Activated CD4-positive, alpha-beta T cell treated with anti-CD3 and anti-CD28 coated beads, Interleukin-2, amount 10 ng/mL, durations not matched to agents 7 days and 5 days (primary cell): ENCODE results near the gene NDC1. TPM values are rescaled to one million over a fixed set of nuclear protein-coding genes. Genes with fewer than 3 reads are reported as not detected.
A peak's percentile ranks its signal among the peaks of the same experiment; 100 is the strongest.

Experiments
- CTCF ChIA-PET: fragments of 350-600 bp; sonication (Branson Sonifier 250); formaldehyde crosslinking; loops from one replicate; lab custom pipeline; 2021; ENCODE audit warnings: antibody characterized with exemption; lab: Charles Lee
- POLR2A ChIA-PET: fragments of 350-600 bp; sonication (Branson Sonifier 250); formaldehyde crosslinking; loops from one replicate; lab custom pipeline; 2021; ENCODE audit warnings: antibody characterized with exemption; lab: Charles Lee
- DNase-seq: peaks from one replicate; pipeline ENCODE4 v3.0.0-alpha.2; 2020
- H3K27ac Mint-ChIP-seq: one replicate; pipeline ENCODE4 v1.8.0; 2021; ENCODE audit warnings: mild to moderate bottlenecking, moderate library complexity, mixed read lengths
- H3K27me3 Mint-ChIP-seq: one replicate; pipeline ENCODE4 v1.8.0; 2021; ENCODE audit warnings: mixed read lengths
- H3K36me3 Mint-ChIP-seq: one replicate; pipeline ENCODE4 v1.8.0; 2021; ENCODE audit warnings: low read depth, mixed read lengths
- H3K4me1 Mint-ChIP-seq: one replicate; pipeline ENCODE4 v1.8.0; 2021; ENCODE audit warnings: mixed read lengths
- H3K4me3 Mint-ChIP-seq: one replicate; pipeline ENCODE4 v1.8.0; 2021; ENCODE audit warnings: mild to moderate bottlenecking, moderate library complexity, mixed read lengths
- H3K9me3 Mint-ChIP-seq: one replicate; pipeline ENCODE4 v1.8.0; 2021; ENCODE audit warnings: mixed read lengths
- total RNA-seq, 2 experiments: library from RNA; stranded (reverse); gene quantifications; one replicate each; pipeline ENCODE4 v1.2.3, GENCODE V29; 2021

The NDC1 gene
- total RNA-seq, 2 experiments from 2014 or later, result 25.4 to 26.6 TPM

- Mint-ChIP-seq H3K36me3 (no peaks in the 10 kb centered on the region), H3K4me1 (no peaks in the 10 kb centered on the region), H3K27ac (no peak overlapping the region), H3K9me3 (no peaks in the 10 kb centered on the region), H3K4me3 (no peak overlapping the region), H3K27me3 (no peaks in the 10 kb centered on the region)
- ChIA-PET CTCF (interaction anchor here (0.8 to 1.0 kb wide), 4 partner anchors 10 to 270 kb away, joined by 3 to 8 read pairs (median 4); no protein-coding TSS in a partner anchor), POLR2A (no interaction called here)
- peak; percentile 49 for DNase-seq
Measured at GRCh38 chr1:53754484-53755312, 83.4 kb downstream of the NDC1 start.

DNA sequence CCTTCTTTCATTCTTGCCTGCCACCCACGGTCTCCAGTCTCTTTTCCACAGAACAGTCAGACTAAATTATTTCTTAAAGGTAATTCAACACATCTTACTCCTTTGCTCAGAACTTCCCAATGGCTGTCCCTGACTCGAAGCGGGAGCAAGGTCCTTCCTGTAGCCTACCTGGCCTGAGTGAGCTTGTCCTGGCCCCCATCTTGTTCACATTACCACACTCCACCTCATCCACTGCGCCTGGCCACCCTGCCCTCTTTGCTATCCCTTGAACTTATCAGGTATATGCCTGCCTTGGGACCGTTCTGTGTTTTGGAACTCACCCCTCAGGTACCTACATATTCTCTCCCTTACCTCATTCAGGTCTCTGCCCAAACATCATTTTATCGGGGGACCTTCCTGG, 85.8 kb downstream of the NDC1 start:
- Mint-ChIP-seq H3K4me3 (no peak overlapping the region), H3K4me1 (no peaks in the 10 kb centered on the region), H3K9me3 (no peaks in the 10 kb centered on the region), H3K27me3 (peaks cover 7% of the 10 kb centered on the region), H3K36me3 (no peaks in the 10 kb centered on the region), H3K27ac (no peak overlapping the region)
- POLR2A ChIA-PET, result no interaction called here
- DNase-seq, result no peak
- CTCF ChIA-PET, result no interaction called here

DNA sequence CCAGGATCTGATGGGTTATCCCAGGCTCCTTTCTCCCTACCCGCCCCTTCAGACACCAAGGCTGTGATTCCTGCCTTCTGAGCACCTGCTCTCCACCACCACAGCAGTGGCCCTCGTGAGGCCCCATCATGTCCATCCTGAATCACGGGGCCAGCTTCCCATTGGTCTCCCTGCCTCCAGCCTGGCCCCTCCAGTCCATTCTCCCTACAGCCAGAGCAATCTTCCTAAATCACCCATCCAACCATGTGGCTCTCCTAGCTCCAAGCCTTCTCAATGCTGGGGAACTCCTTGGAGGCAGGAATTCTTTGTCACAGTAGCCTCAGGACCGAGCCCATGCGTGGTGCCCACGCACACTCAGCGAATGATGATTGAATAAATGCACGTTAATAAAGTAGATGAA, 90.3 kb downstream of the NDC1 start:
- no peaks in the 10 kb centered on the region for H3K4me1 Mint-ChIP-seq
- H3K36me3 Mint-ChIP-seq, result no peaks in the 10 kb centered on the region
- no peak overlapping the region for H3K27ac Mint-ChIP-seq
- H3K4me3 Mint-ChIP-seq, result no peak overlapping the region
- POLR2A ChIA-PET, result no interaction called here
- peaks cover 31% of the 10 kb centered on the region for H3K27me3 Mint-ChIP-seq
- CTCF ChIA-PET, result no interaction called here
- DNase-seq, result no peak
- no peaks in the 10 kb centered on the region for H3K9me3 Mint-ChIP-seq

GRCh38 chr1:53740621-53741105, 97.4 kb downstream of the NDC1 start:
- DNase-seq, result no peak
- H3K4me3 Mint-ChIP-seq, result no peak overlapping the region
- no peaks in the 10 kb centered on the region for H3K9me3 Mint-ChIP-seq
- ChIA-PET CTCF (interaction anchor here (0.5 kb wide), 1 partner anchor 57 kb away, joined by 3 read pairs; no protein-coding TSS in a partner anchor), POLR2A (no interaction called here)
- H3K36me3 Mint-ChIP-seq, result no peaks in the 10 kb centered on the region
- H3K27me3 Mint-ChIP-seq, result peaks cover 66% of the 10 kb centered on the region
- no peak overlapping the region for H3K27ac Mint-ChIP-seq
- H3K4me1 Mint-ChIP-seq, result peaks cover 4% of the 10 kb centered on the region

- Mint-ChIP-seq H3K4me3 (peak within 1 kb of the TSS; percentile 59), H3K4me1 (peaks cover 4% of the 10 kb centered on the region), H3K27ac (no peak within 1 kb of the TSS), H3K27me3 (peaks cover 72% of the 10 kb centered on the region), H3K9me3 (no peaks in the 10 kb centered on the region), H3K36me3 (no peaks in the 10 kb centered on the region)
- CTCF ChIA-PET, result no interaction called here
- DNase-seq, result peak; percentile 53
- POLR2A ChIA-PET, result interaction anchor here (0.7 kb wide), 1 partner anchor 888 kb away, joined by 3 read pairs; no protein-coding TSS in a partner anchor
Measured at GRCh38 chr1:53739109-53739681, 98.9 kb downstream of the NDC1 start, which contains the start of gene GLIS1. Gene GLIS1 (minus strand): TSS chr1:53739164. CDS start chr1:53738064, 1,100 bp downstream.

- ChIA-PET CTCF (interaction anchor here (1.0 kb wide), 1 partner anchor 40 kb away, joined by 4 read pairs; no protein-coding TSS in a partner anchor), POLR2A (no interaction called here)
- Mint-ChIP-seq H3K27me3 (peaks cover 72% of the 10 kb centered on the region), H3K27ac (no peak overlapping the region), H3K9me3 (no peaks in the 10 kb centered on the region), H3K36me3 (no peaks in the 10 kb centered on the region), H3K4me1 (peaks cover 4% of the 10 kb centered on the region), H3K4me3 (peak overlapping the region; percentile 58)
- no peak for DNase-seq
Measured at GRCh38 chr1:53738205-53739108, 99.6 kb downstream of the NDC1 start.

- no peak overlapping the region for H3K27ac Mint-ChIP-seq
- DNase-seq, result no peak
- H3K4me3 Mint-ChIP-seq, result no peak overlapping the region
- CTCF ChIA-PET, result interaction anchor here (0.8 to 1.0 kb wide), 2 partner anchors 12 to 41 kb away, joined by 3 to 4 read pairs; no protein-coding TSS in a partner anchor
- POLR2A ChIA-PET, result no interaction called here
- peaks cover 4% of the 10 kb centered on the region for H3K4me1 Mint-ChIP-seq
- H3K36me3 Mint-ChIP-seq, result no peaks in the 10 kb centered on the region
- peaks cover 67% of the 10 kb centered on the region for H3K27me3 Mint-ChIP-seq
- H3K9me3 Mint-ChIP-seq, result no peaks in the 10 kb centered on the region
Measured at GRCh38 chr1:53737648-53738204, 100.4 kb downstream of the NDC1 start.

- ChIA-PET CTCF (no interaction called here), POLR2A (no interaction called here)
- Mint-ChIP-seq H3K9me3 (no peaks in the 10 kb centered on the region), H3K27ac (no peak overlapping the region), H3K4me3 (no peak overlapping the region), H3K27me3 (peaks cover 65% of the 10 kb centered on the region), H3K36me3 (no peaks in the 10 kb centered on the region), H3K4me1 (peaks cover 4% of the 10 kb centered on the region)
- DNase-seq, result no peak
Measured at GRCh38 chr1:53736290-53736689, 101.8 kb downstream of the NDC1 start.

DNA sequence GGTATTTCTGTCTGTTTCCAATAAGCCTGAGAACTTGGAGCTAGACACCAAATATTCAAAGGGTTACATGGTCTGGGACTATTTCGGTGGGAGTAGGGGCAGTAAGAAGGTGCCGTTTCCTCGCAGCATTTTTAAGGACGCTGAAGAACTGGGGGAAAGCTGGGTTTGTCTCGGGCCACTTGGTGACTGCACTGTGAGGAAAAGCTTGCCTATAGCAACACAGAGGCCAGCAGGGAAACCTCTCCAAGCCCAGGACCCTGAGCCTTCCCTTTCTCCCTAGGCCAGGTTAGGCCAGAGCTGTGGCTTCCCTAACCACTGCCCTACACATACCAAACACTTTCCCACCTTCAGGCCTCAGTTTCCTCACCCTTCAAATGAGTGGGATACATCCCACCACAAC, 102.4 kb downstream of the NDC1 start:
- Mint-ChIP-seq H3K9me3 (no peaks in the 10 kb centered on the region), H3K36me3 (no peaks in the 10 kb centered on the region), H3K27ac (no peak overlapping the region), H3K4me1 (peaks cover 4% of the 10 kb centered on the region), H3K27me3 (peaks cover 62% of the 10 kb centered on the region), H3K4me3 (no peak overlapping the region)
- ChIA-PET POLR2A (no interaction called here), CTCF (no interaction called here)
- no peak for DNase-seq

GRCh38 chr1:53735261-53735660, 102.8 kb downstream of the NDC1 start:
- H3K27me3 Mint-ChIP-seq, result peaks cover 59% of the 10 kb centered on the region
- no peak overlapping the region for H3K4me3 Mint-ChIP-seq
- ChIA-PET CTCF (no interaction called here), POLR2A (no interaction called here)
- H3K27ac Mint-ChIP-seq, result no peak overlapping the region
- DNase-seq, result no peak
- no peaks in the 10 kb centered on the region for H3K36me3 Mint-ChIP-seq
- H3K4me1 Mint-ChIP-seq, result peaks cover 4% of the 10 kb centered on the region
- H3K9me3 Mint-ChIP-seq, result no peaks in the 10 kb centered on the region

- no peak for DNase-seq
- peaks cover 54% of the 10 kb centered on the region for H3K27me3 Mint-ChIP-seq
- ChIA-PET CTCF (no interaction called here), POLR2A (no interaction called here)
- peaks cover 4% of the 10 kb centered on the region for H3K4me1 Mint-ChIP-seq
- no peaks in the 10 kb centered on the region for H3K36me3 Mint-ChIP-seq
- no peaks in the 10 kb centered on the region for H3K9me3 Mint-ChIP-seq
- H3K27ac Mint-ChIP-seq, result no peak overlapping the region
- H3K4me3 Mint-ChIP-seq, result no peak overlapping the region
Measured at GRCh38 chr1:53734650-53735211, 103.4 kb downstream of the NDC1 start.
